H1 (cell line): Measurements from ENCODE around the gene BSN. TPM values are rescaled to one million over a fixed set of nuclear protein-coding genes. Genes with fewer than 3 reads are reported as not detected.

ENCODE experiments used
- polyA plus RNA-seq, 7 experiments: library from polyadenylated mRNA; depleted of rRNA in 3 of 7; stranded (reverse) in 5 of 7; unstranded in 2 of 7; fragments of >200 nt in 5 of 7; fragments of 200-250 nt in 2 of 7; gene quantifications; 1 replicate in 5 of 7; 2 replicates in 1 of 7; 4 replicates in 1 of 7; pipeline versions ENCODE4 v1.2.1 to v1.2.3, GENCODE V29; 2011 to 2013; ENCODE audit warnings: missing spikeins in 2 of 7, mixed read lengths in 2 of 7
- total RNA-seq: library from RNA; stranded (reverse); fragmentation: NEBNext Ultra II Directional; extraction: Animal tissue kit (Norgen Biotek cat#: 25700); gene quantifications from 2 replicates; pipeline ENCODE4 v1.2.1, GENCODE V29; 2021
- TF ChIP-seq, protein P1 (sequence below), 3 experiments: IDR thresholded peaks; 1 replicate in 2 of 3; 2 replicates in 1 of 3; pipeline versions ENCODE4 v1.5.1 to v1.6.1; 2011; ENCODE audit warnings: low read length in 3 of 3, mild to moderate bottlenecking in 3 of 3, inconsistent platforms in 2 of 3, low read depth in 1 of 3, moderate library complexity in 1 of 3; ENCODE audit not compliant: insufficient read depth in 1 of 3; ENCODE audit errors: control extremely low read depth in 1 of 3

BSN gene
- total and polyA plus RNA-seq, 2 of the 8 experiments (the other 6 are each of a cell fraction or from before 2014, with no cell fraction given), result 0.60 to 3.0 TPM

- TF ChIP-seq, protein P1, sequence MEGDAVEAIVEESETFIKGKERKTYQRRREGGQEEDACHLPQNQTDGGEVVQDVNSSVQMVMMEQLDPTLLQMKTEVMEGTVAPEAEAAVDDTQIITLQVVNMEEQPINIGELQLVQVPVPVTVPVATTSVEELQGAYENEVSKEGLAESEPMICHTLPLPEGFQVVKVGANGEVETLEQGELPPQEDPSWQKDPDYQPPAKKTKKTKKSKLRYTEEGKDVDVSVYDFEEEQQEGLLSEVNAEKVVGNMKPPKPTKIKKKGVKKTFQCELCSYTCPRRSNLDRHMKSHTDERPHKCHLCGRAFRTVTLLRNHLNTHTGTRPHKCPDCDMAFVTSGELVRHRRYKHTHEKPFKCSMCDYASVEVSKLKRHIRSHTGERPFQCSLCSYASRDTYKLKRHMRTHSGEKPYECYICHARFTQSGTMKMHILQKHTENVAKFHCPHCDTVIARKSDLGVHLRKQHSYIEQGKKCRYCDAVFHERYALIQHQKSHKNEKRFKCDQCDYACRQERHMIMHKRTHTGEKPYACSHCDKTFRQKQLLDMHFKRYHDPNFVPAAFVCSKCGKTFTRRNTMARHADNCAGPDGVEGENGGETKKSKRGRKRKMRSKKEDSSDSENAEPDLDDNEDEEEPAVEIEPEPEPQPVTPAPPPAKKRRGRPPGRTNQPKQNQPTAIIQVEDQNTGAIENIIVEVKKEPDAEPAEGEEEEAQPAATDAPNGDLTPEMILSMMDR (IDR thresholded peaks at IDR 0.05; ENCODE audit: control extremely low read depth in 1 of 3, insufficient read depth in 1 of 3, low read depth in 1 of 3, low read length in 3 of 3), result no peak
Measured at GRCh38 chr3:49636883-49637609, 82.8 kb downstream of the BSN start (continued).
